ENCODE measurements around the gene TAS2R1.

The TAS2R1 gene

DNA sequence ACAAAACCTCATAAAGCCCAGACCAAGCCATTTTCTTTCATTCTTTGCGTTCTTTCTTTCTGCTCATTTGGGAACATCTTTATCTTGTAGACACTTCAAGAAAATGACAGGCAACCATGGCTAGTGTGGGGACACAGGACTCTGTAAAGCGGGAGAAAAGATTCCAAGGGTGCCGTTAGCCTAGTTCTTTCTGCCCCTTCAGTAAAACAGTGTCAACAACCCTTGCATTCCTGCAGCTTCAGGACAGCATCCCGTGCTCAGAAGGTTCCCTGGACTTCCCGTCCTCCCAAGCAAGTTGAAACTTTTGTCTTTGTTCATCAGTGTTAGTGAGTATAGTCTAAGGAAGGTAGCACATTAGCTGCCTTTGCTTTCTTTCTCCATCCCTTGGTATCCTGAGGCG, 41.9 kb downstream of the TAS2R1 start:
- no peaks in the 10 kb centered on the region for H3K4me1 Mint-ChIP-seq (ENCODE audit: low read depth)
- H3K9me3 Mint-ChIP-seq, result no peaks in the 10 kb centered on the region
- no peaks in the 10 kb centered on the region for H3K36me3 Mint-ChIP-seq (ENCODE audit: low read depth)
- intact Hi-C loops (cut with micrococcal nuclease), result no loop called here
- no peaks in the 10 kb centered on the region for H3K27me3 Mint-ChIP-seq
- no peak overlapping the region for H3K4me3 Mint-ChIP-seq
- no peak overlapping the region for H3K27ac Mint-ChIP-seq

DNA sequence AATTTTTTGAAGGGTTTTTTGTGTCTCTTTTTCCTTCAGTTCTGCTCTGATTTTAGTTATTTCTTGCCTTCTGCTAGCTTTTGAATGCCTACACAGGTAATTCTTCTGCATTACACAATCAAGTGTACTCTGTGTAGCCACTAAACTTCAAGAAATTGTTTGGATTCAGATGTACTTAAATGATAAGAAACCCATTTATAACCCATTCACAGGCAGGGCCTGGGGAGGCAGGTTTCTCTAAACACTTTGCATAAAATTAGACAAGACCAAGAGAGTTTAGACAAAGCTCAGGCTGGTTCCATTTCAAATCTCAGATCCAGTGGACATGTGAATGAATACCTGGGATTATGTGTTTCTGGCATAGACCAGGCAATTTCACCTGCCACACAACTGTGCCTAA, 43.0 kb downstream of the TAS2R1 start:
- no peak overlapping the region for H3K4me3 Mint-ChIP-seq
- H3K9me3 Mint-ChIP-seq, result no peaks in the 10 kb centered on the region
- H3K27ac Mint-ChIP-seq, result no peak overlapping the region
- intact Hi-C loops (cut with micrococcal nuclease), result no loop called here
- no peaks in the 10 kb centered on the region for H3K27me3 Mint-ChIP-seq
- no peaks in the 10 kb centered on the region for H3K4me1 Mint-ChIP-seq (ENCODE audit: low read depth)
- H3K36me3 Mint-ChIP-seq (ENCODE audit: low read depth), result no peaks in the 10 kb centered on the region

DNA sequence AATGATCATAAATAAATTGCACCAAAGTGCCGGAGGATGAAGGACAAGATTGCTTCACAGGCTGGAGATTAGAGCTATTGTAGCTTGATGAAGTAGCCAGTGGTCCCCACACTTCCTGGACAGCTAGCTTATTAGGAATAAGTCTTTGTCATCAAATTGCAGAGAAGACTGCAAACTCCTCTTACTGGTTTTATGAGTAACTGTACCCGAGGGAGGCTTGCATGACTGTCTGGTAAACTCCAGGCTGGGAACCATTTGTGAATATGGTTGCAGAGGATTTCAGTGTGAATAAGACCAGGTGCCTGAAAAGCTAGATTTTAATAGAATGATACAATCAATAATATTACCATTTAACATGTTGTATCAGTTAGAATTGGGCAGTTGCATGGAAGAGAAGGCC, 47.7 kb downstream of the TAS2R1 start:
- Mint-ChIP-seq H3K4me3 (no peak overlapping the region), H3K27me3 (no peaks in the 10 kb centered on the region), H3K9me3 (no peaks in the 10 kb centered on the region), H3K27ac (no peak overlapping the region), H3K36me3 (ENCODE audit: low read depth) (no peaks in the 10 kb centered on the region), H3K4me1 (ENCODE audit: low read depth) (no peaks in the 10 kb centered on the region)
- intact Hi-C loops (cut with micrococcal nuclease), result no loop called here
